ENCODE measurements around the gene CHRDL1. TPM values are rescaled to one million over a fixed set of nuclear protein-coding genes. Genes with fewer than 3 reads are reported as not detected.

CHRDL1 gene
- total and polyA plus RNA-seq, 2 donors (not counting 1 experiment from before 2014, with no cell fraction given), result not detected

DNA sequence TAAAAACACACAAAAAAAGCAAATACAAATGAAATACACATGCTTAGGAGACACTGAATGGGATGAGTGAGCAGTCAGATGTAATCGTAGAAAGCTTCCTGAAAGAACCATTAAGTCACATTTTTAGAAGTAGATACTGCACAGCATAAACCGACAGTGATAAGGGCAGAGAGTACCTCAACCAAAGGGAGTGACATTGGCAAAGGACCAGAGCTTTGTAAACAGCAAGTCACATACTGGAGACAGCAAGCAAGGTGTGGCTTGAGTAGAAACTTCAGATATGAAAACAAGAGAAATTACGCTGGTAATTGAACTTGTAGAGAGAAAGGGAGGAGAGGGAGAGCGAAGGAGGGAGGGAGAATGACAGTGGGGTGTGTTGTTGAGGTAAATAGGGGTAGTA is 92.0 kb downstream of the CHRDL1 start:
- DNase-seq, result no peak
- WGBS (ENCODE audit: insufficient coverage), result 100% methylated on average over 1 of the region's 4 CpGs
- ChIA-PET POLR2A (no interaction called here), CTCF (no interaction called here)
- no peak overlapping the region for H3K4me3 ChIP-seq (ENCODE audit: control extremely low read depth in 1 of 5, extremely low read depth in 1 of 5, insufficient read depth in 1 of 5, low read depth in 2 of 5, low read length in 4 of 5)
- TF ChIP-seq EZH2 (IDR thresholded peaks at IDR 0.05; ENCODE audit: borderline replicate concordance, insufficient read depth, low read depth, low read length, poor library complexity, severe bottlenecking), result no peak
- TF ChIP-seq, protein P1, sequence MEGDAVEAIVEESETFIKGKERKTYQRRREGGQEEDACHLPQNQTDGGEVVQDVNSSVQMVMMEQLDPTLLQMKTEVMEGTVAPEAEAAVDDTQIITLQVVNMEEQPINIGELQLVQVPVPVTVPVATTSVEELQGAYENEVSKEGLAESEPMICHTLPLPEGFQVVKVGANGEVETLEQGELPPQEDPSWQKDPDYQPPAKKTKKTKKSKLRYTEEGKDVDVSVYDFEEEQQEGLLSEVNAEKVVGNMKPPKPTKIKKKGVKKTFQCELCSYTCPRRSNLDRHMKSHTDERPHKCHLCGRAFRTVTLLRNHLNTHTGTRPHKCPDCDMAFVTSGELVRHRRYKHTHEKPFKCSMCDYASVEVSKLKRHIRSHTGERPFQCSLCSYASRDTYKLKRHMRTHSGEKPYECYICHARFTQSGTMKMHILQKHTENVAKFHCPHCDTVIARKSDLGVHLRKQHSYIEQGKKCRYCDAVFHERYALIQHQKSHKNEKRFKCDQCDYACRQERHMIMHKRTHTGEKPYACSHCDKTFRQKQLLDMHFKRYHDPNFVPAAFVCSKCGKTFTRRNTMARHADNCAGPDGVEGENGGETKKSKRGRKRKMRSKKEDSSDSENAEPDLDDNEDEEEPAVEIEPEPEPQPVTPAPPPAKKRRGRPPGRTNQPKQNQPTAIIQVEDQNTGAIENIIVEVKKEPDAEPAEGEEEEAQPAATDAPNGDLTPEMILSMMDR (IDR thresholded peaks at IDR 0.05), result no peak
- no peaks in the 10 kb centered on the region for H3K36me3 ChIP-seq (replicated peaks in 1 of 2; ENCODE audit: control extremely low read depth in 1 of 2, control insufficient read depth in 1 of 2, extremely low read depth in 1 of 2, insufficient read depth in 2 of 2, low read length in 1 of 2)
- no peak for ATAC-seq (ENCODE audit: low read depth)
- no peak overlapping the region for H2AFZ ChIP-seq (ENCODE audit: insufficient read depth, low read depth, low read length, poor library complexity, severe bottlenecking)
- H4K20me1 ChIP-seq (ENCODE audit: control insufficient read depth, insufficient read depth, low read length, poor library complexity, severe bottlenecking), result no peaks in the 10 kb centered on the region
- no peak overlapping the region for H3K27ac ChIP-seq (ENCODE audit: low read length in 2 of 2)
- no peaks in the 10 kb centered on the region for H3K9me3 ChIP-seq (ENCODE audit: control extremely low read depth in 1 of 3, control insufficient read depth in 2 of 3, insufficient read depth in 1 of 3, low read length in 2 of 3)
- Mint-ChIP-seq H3K9me3 (ENCODE audit: insufficient read depth) (no peaks in the 10 kb centered on the region), H3K27ac (no peak overlapping the region), H3K4me3 (no peak overlapping the region), H3K4me1 (no peaks in the 10 kb centered on the region), H3K27me3 (no peaks in the 10 kb centered on the region)
- H3K79me2 ChIP-seq (ENCODE audit: control insufficient read depth, insufficient read depth, low read length), result no peaks in the 10 kb centered on the region
- no peaks in the 10 kb centered on the region for H3K27me3 ChIP-seq (replicated peaks in 1 of 4; ENCODE audit: control extremely low read depth in 1 of 4, control insufficient read depth in 3 of 4, insufficient read depth in 4 of 4, low read length in 3 of 4)
- intact Hi-C loops (cut with micrococcal nuclease), result no loop called here
- no peak overlapping the region for H3K4me2 ChIP-seq (replicated peaks; ENCODE audit: low read depth, low read length, poor library complexity, severe bottlenecking)
- no peaks in the 10 kb centered on the region for H3K4me1 ChIP-seq (ENCODE audit: control insufficient read depth in 2 of 2, insufficient read depth in 2 of 2, low read length in 2 of 2)
- H3K9ac ChIP-seq (ENCODE audit: low read length), result no peak overlapping the region

DNA sequence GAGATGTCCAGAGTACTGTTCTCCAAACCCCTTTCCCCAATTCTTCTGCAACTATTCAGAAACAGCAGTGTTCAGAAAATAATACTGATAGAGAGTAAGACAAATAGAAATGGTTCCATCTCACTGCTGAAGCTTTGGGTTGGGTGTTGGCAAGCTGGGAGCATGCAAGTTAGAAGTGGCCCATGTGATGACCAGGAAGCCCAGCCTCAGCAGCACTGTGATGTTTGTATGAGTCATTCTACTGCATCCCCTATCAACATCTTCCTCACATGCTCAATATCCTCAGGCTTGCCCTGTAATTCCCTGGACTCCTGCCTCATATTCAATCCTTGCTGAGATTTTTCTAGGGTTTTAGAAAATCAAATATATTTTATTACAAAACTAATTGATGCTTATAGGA is 96.5 kb downstream of the CHRDL1 start:
- Mint-ChIP-seq H3K4me3 (no peak overlapping the region), H3K4me1 (peaks cover 2% of the 10 kb centered on the region), H3K27me3 (no peaks in the 10 kb centered on the region), H3K9me3 (ENCODE audit: insufficient read depth) (no peaks in the 10 kb centered on the region), H3K27ac (no peak overlapping the region)
- CTCF ChIA-PET, result no interaction called here
- no peak for TF ChIP-seq EZH2 (IDR thresholded peaks at IDR 0.05; ENCODE audit: borderline replicate concordance, insufficient read depth, low read depth, low read length, poor library complexity, severe bottlenecking)
- TF ChIP-seq, protein P1 (IDR thresholded peaks at IDR 0.05), result no peak
- no peak overlapping the region for H3K27ac ChIP-seq (ENCODE audit: low read length in 2 of 2)
- H3K27me3 ChIP-seq (replicated peaks in 1 of 4; ENCODE audit: control extremely low read depth in 1 of 4, control insufficient read depth in 3 of 4, insufficient read depth in 4 of 4, low read length in 3 of 4), result no peaks in the 10 kb centered on the region
- H3K4me2 ChIP-seq (replicated peaks; ENCODE audit: low read depth, low read length, poor library complexity, severe bottlenecking), result no peak overlapping the region
- H3K79me2 ChIP-seq (ENCODE audit: control insufficient read depth, insufficient read depth, low read length), result no peaks in the 10 kb centered on the region
- POLR2A ChIA-PET, result no interaction called here
- intact Hi-C loops (cut with micrococcal nuclease), result no loop called here
- no peak overlapping the region for H3K9ac ChIP-seq (ENCODE audit: low read length)
- H3K4me3 ChIP-seq (ENCODE audit: control extremely low read depth in 1 of 5, extremely low read depth in 1 of 5, insufficient read depth in 1 of 5, low read depth in 2 of 5, low read length in 4 of 5), result no peak overlapping the region
- no peaks in the 10 kb centered on the region for H3K9me3 ChIP-seq (ENCODE audit: control extremely low read depth in 1 of 3, control insufficient read depth in 2 of 3, insufficient read depth in 1 of 3, low read length in 2 of 3)
- H2AFZ ChIP-seq (ENCODE audit: insufficient read depth, low read depth, low read length, poor library complexity, severe bottlenecking), result no peak overlapping the region
- DNase-seq, result no peak
- no peaks in the 10 kb centered on the region for H3K4me1 ChIP-seq (ENCODE audit: control insufficient read depth in 2 of 2, insufficient read depth in 2 of 2, low read length in 2 of 2)
- ATAC-seq (ENCODE audit: low read depth), result no peak
- no peaks in the 10 kb centered on the region for H3K36me3 ChIP-seq (replicated peaks in 1 of 2; ENCODE audit: control extremely low read depth in 1 of 2, control insufficient read depth in 1 of 2, extremely low read depth in 1 of 2, insufficient read depth in 2 of 2, low read length in 1 of 2)
- no peaks in the 10 kb centered on the region for H4K20me1 ChIP-seq (ENCODE audit: control insufficient read depth, insufficient read depth, low read length, poor library complexity, severe bottlenecking)
